KBM-7 (cell line): ENCODE measurements around the gene TBC1D22A.
"Not testable (repeated sequence)": the region's sequence is repeated elsewhere in the genome, so short reads cannot be mapped to it uniquely, and the experiment has no call there.

Source experiments
- DNase-seq: peaks from one replicate; pipeline ENCODE4 v3.0.0-alpha.2; 2015
- in situ Hi-C: fragments of 300-500 bp; cut with MboI; formaldehyde crosslinking; loops from 2 replicates; pipeline ENCODE4 v1.14.3; 2020; ENCODE audit warnings: low sequenced_read_pairs, low pct_unique_long_range_greater_than_20kb, mixed read lengths

Gene TBC1D22A

DNA sequence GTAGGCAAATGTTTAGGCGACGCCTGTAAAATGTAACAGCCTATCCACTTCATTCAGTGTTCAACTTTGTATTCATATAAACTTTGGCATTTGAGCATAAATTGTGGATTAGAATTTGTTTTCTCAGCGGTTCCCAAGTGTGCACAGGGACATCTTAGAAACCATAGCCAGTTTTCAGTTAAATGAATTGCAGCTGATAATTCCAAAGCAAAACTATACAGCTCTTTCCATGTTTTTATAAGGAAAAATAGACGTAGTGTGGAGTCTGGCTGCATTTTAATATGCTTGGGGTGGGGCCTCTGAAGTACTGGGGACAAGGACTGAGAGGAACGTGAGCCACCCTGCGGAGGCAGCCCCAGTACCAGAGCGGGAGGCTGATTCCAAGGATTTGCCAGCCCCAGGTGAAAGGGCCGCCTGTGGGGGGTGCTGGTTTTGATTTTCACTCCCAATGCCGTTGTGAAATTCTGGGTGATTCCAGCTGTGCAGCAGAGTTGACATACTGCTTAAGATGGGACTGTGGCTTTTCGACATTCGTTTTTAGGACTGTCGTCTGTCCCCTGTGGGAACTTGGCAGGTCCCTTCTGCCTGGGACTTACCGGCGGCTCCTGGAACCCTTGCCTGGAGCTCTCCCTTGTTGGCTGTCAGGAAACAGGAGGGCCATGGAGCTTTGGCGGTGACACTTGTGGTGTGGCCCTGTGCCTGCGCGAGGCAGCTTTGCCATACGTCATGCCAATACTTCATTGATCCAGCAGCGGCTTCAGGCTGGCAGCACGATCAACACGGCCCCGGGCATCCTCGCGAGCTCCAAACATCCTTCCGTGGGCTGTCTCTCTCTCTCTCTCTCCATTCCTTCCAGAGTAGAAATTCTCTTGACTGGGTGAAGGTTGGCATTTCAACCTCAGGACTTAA is 370.9 kb downstream of the TBC1D22A start:
- in situ Hi-C loops = no loop called here
- no peak for DNase-seq

DNA sequence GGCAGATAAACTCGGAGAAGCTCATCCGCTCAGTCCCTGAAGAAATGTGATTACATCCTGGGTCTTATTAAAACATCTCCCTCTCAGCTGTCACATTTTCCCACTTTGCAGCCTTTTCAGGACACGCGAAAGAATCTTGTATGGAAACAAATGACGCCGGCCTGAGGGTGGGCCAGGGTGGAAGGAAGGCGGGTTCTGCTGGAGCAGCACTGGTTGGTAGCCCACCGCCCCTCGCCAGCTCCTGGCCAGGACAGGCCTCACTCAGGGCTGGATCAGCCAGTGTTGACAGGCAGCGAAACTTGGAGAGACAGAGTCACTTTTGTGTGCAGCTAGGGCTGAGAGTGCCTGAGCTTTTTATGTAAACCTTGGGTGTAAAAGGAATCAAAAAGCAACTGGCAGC is 371.8 kb downstream of the TBC1D22A start:
- DNase-seq = no peak
- in situ Hi-C loops = no loop called here

DNA sequence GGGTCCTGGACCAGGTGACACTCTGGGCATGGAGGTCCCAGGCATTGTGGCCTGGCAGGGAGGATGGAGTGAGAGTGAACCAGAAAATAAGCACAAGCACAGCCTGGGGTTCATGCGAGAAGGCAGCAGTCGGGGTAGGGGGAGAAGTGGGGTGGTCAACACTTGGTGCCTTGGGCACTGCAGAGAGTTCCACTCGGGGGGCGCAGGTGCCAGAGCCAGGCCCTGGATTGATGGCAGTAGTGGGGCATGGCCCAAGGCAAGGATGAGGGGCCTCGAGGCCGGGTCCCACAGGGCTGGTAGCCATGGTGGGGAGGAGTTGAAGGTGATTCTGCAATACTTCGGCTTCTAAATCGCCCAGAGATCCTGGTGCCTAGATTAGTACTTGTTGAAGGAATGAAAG is 372.9 kb downstream of the TBC1D22A start:
- in situ Hi-C loops = no loop called here
- no peak for DNase-seq

DNA sequence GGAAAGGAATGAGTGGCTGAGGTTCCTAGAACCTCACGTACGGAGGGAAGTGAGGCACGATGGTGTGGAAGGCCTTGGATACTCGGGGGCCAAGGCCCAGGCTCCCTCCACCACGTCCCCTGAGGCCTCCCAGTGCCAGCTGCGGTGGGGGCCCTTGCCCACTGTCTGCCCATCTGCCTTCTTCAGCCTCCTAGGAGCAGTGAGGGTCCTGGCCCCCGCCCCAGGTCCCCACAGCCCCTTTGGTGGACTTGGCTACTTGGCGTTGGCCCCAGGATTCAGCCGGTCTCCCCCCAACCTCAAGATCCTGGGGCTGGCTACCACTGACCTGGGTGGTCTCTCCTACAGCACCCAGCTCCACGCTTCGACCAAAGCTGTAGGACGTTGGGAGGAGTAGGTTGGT is 373.6 kb downstream of the TBC1D22A start:
- in situ Hi-C loops = no loop called here
- DNase-seq = no peak

DNA sequence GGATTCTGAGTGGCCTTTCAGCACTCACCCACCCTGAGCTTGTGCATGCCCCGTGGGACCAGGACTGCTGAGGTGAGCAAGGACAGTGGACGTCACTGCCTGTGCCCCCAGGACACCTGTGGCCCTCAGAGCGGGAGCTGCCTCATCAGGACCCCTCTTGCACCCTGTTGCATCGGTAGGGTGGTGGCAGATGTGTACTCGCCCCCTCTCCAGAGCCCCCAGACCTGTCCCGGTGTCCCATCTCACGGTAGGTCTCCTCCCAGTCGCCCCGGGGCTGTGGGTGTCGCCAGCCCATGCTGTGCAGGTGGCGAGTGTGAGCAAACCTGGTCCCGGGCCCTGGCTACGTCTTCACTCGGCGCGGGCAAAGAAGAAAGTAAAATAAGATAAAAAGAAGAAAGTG is 374.2 kb downstream of the TBC1D22A start:
- DNase-seq = no peak
- in situ Hi-C loops = no loop called here

DNA sequence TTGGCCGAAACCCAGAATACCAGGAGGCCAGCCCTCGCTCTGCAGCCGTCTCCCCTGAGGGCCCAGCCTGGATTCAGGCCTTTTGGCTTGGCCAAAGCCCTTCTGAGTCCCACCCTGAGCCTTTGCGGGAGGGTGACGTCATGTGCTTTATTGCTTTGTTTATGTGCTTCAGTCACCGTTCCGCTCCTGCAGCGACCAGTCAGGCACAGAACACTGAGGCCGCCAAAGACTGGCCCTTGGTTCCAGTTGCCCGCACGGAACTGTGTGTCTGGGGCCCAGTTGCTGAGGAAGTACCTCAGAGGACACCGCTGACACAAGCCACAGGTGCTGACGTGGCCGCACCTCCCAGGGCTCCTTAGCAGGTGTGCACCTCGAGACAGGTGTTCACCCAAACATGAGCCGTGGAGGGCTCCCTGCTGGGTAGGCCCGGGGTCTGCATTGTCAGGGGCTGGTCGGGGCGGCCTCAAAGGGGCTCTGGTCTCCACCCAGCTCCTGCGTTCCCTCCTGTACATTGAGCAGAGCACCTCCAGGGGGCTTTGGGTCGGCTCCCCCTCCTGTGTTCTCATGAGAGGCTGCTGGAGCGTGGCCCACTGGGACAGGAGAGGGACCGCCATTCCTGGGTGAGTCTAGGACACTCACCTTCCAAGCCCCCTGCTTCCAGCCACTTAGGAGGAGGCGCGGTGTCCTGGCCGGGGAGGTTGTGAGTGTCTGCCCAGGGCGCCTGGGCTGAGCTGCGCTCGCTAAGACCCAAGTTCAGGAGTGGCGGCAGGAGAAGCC is 376.8 kb downstream of the TBC1D22A start:
- no peak for DNase-seq
- in situ Hi-C loops = no loop called here

DNA sequence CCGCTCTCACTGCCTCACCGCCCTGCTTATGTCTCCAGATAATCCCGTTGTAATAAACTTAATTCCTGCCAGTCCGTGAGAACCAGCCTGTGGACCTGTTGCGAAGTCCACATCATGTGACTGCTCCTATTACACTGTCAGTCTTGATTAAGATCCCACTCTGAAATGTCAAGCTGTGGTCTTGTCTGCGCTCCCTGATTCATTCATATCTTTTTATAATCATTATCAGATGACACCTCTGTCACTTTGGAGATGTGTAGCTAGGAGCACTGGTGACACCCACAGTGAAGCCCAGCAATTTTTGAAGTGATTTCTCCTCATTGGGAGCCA is 377.3 kb downstream of the TBC1D22A start:
- in situ Hi-C loops = no loop called here

DNA sequence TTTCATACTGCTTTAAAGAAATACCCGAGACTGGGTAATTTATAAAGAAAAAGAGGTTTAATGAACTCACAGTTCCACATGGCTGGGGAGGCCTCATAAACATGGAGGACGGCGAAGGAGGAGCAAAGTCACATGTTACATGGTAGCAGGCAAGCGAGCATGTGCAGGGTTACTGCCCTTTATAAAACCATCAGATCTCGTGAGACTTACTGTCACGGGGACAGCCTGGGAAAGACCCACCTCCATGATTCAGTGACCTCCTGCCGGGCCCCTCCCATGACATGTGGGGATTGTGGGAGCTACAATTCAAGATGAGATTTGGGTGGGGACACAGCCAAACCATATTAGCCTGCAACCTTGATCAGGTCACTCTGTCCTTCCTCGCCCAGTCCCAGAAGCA is 378.5 kb downstream of the TBC1D22A start:
- in situ Hi-C loops, DNase-seq: not testable (repeated sequence)

More for the DNA sequence above, 377.3 kb downstream of the TBC1D22A start:
- no peak for DNase-seq

DNA sequence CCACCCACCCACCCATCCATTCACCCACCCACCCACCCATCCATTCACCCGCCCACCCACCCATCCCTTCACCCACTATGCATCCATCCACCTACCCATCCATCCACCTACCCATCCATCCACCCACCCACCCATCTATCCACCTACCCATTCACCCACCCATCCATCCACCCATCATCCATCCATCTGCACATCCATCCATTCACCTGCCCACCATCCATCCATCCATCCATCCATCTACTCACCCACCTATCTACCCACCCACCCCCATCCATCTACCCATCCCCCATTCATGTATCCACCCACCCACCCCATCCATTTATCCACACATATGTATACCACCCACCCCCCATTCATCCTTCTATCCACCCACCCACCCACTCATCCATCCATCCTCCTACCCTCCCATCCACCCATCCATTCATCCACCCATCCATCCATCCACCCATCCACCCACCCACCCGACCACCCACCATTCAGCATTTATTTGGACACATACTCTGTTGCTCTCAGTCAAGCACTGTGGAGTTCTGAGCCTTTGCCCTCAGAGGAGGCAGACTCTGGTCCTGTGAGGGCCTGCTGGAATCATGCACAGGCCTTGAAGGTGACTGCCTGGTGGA is 380.1 kb downstream of the TBC1D22A start:
- no peak for DNase-seq
- in situ Hi-C loops = no loop called here

DNA sequence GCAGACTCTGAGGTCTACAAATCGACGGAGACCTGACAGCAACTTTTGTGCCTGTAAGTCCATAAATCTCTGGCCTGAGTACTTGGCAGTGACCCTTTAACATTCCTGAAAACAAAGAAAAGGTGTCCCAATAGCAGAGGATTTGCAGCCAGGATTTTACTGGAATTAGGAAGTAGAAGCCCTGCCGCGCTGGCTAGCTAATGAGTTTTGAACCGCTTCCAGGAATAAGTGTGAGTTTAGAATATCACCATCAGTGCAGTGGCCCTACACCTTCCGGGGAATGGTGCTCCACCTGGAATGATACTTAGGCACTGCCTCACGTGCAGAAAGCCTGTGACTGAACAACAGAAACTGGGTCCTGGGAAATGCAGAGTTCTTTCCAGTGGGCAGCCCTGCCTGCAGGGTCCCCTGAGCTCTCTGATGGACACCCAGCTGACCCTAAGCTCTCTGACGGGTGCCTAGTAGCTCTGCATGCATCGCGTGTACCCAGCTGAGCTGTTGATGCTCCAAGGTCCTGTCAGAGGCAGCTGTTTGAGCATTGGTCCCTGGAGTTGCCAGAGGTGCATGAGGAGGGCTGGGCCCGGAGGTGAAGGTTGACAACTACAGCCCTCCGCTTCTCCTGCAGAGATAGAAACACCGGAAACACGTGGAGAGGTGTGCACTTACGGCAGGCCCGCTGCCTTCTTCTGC is 380.9 kb downstream of the TBC1D22A start:
- no peak for DNase-seq
- in situ Hi-C loops = no loop called here

DNA sequence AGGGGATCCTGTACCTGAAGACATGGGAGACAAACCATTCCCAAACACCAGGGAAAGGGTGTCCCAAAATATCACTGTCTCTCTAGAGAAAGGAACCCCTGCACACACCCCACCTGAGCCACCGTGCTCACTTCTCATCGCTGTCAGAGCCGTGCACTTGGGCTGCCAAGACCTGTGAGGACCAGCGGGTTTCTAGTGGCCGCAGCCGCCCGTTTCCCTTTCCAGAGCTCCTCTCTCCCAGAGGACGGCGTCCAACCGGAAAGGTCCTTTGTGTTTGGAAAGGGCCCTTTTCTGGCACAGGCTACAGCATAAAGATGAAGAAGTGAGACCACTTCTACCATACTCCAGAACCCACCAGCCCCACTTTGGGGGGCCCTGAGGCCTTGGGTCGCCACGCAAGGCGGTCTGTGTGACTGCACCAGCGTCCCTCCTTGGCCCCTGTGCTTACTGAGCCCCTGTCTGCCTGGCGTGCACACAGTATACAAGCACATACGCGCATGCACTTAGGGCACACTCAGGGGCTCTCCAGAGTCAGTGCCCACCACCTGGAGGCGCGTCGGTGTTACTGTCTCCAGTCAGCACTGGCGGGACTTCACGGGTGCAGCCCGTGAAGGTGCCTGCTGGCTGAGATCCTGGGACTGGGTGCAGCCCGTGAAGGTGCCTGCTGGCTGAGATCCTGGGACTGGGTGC is 381.8 kb downstream of the TBC1D22A start:
- DNase-seq = no peak
- in situ Hi-C loops = no loop called here

DNA sequence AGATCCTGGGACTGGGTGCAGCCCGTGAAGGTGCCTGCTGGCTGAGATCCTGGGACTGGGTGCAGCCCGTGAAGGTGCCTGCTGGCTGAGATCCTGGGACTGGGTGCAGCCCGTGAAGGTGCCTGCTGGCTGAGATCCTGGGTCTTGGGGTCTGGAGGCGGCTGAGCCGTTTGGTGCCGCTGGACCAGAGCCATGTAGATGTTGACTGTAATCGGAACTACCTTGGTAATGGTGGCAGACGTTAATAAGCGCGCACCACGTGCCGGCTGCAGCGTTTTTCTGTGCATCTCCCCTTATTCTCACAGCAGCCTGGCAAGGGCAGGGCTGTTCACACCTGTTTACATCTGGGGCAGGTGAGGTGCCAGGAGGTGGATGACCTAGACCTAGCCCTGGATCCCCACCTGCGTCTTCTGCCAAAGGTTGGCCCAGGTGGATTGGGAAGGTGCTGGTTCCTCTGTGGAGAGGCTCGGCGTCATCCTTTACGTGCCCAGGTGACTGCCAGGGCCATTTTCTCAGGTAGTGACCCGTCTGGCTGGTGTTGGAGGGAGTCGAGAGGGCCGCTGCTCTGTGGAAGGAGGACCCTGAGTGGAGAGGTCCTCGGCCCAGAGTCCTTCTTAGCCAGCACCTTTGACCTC is 382.5 kb downstream of the TBC1D22A start:
- no peak for DNase-seq
- in situ Hi-C loops = no loop called here

DNA sequence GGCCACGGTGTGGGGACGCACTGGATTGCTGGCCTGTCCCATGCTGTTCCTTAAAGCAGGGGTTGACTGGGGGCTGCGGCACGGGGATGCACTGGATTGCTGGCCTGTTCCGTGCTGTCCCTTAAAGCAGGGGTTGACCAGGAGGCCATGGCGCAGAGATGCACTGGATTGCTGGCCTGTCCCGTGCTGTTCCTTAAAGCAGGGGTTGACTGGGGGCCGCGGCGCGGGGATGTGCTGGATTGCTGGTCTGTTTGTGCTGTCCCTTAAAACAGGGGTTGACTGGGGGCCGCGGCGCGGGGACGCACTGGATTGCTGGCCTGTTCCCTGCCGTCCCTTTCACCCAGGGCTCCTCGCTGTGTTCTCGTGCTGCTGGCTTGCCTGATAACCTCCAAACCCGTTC is 383.4 kb downstream of the TBC1D22A start:
- DNase-seq = no peak
- in situ Hi-C loops = no loop called here

DNA sequence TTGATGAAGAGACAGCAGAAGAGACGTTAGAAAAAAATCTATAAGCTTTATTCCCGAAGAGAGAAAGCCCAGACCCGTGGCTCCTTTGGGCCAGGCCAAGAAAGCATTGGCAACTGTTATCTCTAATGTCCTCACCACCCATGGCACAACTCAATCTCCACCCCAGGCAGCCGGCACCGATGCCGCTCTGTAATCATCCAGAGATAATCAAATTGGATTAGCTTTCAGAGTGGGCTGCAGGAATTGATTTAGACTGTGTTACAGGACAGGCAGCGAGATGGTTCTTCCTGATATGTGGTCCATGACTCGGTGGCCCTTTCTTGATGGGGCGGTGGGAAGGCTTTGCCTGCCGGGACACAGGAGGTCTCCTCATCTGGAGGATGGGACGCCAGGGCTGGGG is 383.9 kb downstream of the TBC1D22A start:
- no peak for DNase-seq
- in situ Hi-C loops = no loop called here

DNA sequence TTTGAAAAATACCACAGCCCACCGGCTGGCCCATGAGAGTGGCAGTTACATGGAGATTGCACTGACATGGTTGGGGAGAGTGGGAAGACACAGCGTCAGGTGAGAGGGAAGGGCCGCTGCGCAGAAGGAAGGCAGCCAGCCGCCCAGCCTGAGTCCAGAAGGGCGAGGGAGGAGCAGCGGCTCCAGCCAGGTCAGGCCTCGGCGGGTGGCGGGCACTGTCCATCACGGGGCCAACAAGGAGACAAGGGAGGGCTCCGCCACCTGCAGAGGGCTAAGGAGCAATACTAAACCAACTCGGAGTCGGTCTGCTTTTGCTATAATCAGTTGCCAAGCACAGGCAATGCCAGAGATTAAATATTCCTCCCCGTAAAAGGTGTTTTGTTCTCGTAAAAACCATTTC is 384.5 kb downstream of the TBC1D22A start:
- DNase-seq = no peak
- in situ Hi-C loops = no loop called here

DNA sequence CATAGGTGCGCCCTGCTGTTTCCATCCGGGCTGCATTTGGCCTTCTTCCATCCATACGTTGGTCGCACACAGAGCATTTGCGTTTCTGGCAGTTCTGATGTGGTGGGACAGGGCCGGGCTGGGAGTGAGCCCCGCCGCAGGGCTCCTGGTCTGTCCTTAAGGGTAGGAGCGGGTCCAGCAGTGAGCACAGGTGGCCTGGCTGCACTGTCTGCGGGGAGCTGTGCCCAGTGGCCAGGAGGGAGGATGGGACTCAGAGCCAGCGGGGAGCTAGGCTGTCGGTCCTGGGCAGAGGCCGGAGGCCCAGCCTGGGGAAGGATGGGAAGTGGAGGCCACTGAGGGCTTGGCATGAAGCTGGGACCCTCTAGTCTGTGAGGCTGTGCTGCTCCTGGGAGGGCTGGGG is 385.1 kb downstream of the TBC1D22A start:
- no peak for DNase-seq
- in situ Hi-C loops = no loop called here

DNA sequence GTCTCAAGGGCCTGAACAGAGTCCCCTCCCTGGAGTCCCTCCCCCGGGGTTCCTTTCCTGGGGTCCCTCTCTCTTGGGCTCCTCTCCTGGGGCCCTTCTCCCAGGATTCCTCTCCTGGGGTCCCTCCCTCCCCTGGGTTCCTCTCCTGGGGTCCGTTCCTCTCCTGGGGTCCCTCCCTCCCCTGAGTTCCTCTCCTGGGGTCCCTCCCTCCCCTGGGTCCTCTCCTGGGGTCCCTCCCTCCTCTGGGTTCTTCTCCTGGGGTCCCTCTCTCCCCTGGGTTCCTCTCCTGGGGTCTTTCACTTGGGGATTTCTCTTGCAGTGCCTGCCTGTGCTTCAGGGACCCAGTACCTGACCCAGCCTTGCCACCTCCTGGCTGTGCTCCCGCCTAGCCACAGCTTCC is 386.1 kb downstream of the TBC1D22A start:
- DNase-seq = no peak
- in situ Hi-C loops = no loop called here

DNA sequence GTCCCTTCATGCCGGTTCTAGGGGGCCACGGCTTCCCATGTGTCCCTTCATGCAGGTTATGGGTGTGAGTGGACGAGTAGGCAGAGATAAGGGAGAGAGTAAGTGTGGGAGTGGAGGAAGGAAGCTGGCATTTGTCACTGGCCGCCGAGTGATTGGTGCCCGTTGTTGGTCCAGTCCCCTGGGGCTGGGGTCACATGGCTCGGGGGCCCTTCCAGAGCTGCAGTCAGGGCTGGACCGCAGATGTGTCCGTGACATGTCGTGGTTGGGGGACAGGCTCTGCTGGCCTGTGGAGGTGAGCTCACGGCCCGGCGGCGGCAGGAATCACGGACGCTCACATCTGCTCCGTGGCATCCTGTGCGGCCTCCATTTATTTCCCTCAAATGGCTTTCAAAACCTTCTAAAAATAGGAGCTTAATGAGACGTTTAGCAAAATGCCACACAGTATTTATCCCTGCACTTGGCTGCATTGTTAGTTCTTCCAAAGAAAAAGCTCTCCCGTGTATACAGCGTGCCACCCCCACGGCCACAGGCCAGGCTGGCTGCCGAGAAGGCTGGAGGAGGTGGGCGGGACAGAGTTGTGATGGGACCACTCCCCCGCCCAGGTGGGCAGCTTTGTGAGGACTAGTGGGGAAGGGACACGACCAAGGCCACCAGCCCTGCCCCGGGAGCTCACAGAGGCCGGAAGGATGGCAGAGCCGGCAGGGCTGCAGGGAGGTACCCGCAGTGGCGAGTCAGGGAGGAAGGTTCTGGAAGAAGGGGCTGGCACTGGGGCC is 386.7 kb downstream of the TBC1D22A start:
- in situ Hi-C loops = no loop called here
- DNase-seq = no peak
